K562 (cell line): ENCODE results near the gene SYT3. TPM values are rescaled to one million over a fixed set of nuclear protein-coding genes. Genes with fewer than 3 reads are reported as not detected.
"Not testable (repeated sequence)": the region's sequence is repeated elsewhere in the genome, so short reads cannot be mapped to it uniquely, and the experiment has no call there.

Experiments
- ATAC-seq: fragments of 200-7000 bp; cut with Tn5 transposase; 3 replicates; pipeline ENCODE4 v1.9.1; 2020; ENCODE audit warnings: moderate library complexity
- BruUV-seq: library from RNA; stranded (reverse); fragments of 400-500 nt; replicated peaks from 2 replicates; lab custom pipeline; 2021; lab: Mats Ljungman, UMichigan
- CTCF ChIA-PET: fragments of 300-600 bp; formaldehyde crosslinking; extraction: SDS; loops from one replicate; lab custom pipeline; 2021; ENCODE audit warnings: low intra/inter-chr PET ratio; lab: Yijun Ruan, JAX
- POLR2A ChIA-PET: fragments of 300-600, 350-650 bp; sonication (Branson Sonifier 250); formaldehyde crosslinking; extraction: SDS; loops from one replicate; lab custom pipeline; 2021; ENCODE audit warnings: antibody characterized with exemption, inconsistent platforms; lab: Yijun Ruan, JAX
- DNase-seq, 4 experiments: peaks; one replicate each; pipeline versions ENCODE4 v3.0.0 to v3.0.0-alpha.2; 2011 to 2018; ENCODE audit warnings: low spot score in 3 of 4, mixed read lengths in 3 of 4; ENCODE audit errors: extremely low read depth in 1 of 4
- FAIRE-seq: peaks from 2 replicates; lab custom pipeline; 2011; peaks lifted over from hg19 to GRCh38; lab: Jason Lieb, UNC
- H2AFZ ChIP-seq: 2 replicates; pipeline ENCODE4 v1.6.0; 2011; ENCODE audit warnings: low read depth, low read length, control low read depth, inconsistent platforms
- H3K27ac ChIP-seq: fragments of 200-600 bp; 3 replicates; pipeline ENCODE4 v1.8.0; 2011; ENCODE audit warnings: low read depth, mild to moderate bottlenecking, control low read depth, inconsistent platforms, low read length, moderate library complexity, mixed read lengths; ENCODE audit errors: extremely low read depth
- H3K27me3 ChIP-seq, 2 experiments: fragments of 300-600 bp in 1 of 2; 2 replicates in 1 of 2; 3 replicates in 1 of 2; pipeline versions ENCODE4 v1.6.0 to v1.8.0; 2011; ENCODE audit warnings: inconsistent platforms in 2 of 2, low read length in 2 of 2, mild to moderate bottlenecking in 1 of 2, mixed read lengths in 1 of 2, moderate library complexity in 1 of 2; ENCODE audit not compliant: control insufficient read depth in 2 of 2, insufficient read depth in 2 of 2
- H3K36me3 ChIP-seq: fragments of 300-600 bp; 3 replicates; pipeline ENCODE4 v1.8.0; 2011; ENCODE audit warnings: mild to moderate bottlenecking, low read length, inconsistent platforms; ENCODE audit not compliant: control insufficient read depth, insufficient read depth
- H3K4me1 ChIP-seq, 2 experiments: fragments of 200-600 bp in 1 of 2; replicated peaks in 1 of 2; 2 replicates in 1 of 2; 3 replicates in 1 of 2; pipeline versions ENCODE4 v1.5.1 to v1.8.0; 2011; ENCODE audit warnings: inconsistent platforms in 2 of 2, low read length in 2 of 2, mild to moderate bottlenecking in 1 of 2, mixed read lengths in 1 of 2, moderate library complexity in 1 of 2; ENCODE audit not compliant: control insufficient read depth in 2 of 2, insufficient read depth in 2 of 2
- H3K4me2 ChIP-seq: 2 replicates; pipeline ENCODE4 v1.6.1; 2011; ENCODE audit warnings: low read length, control low read depth, inconsistent platforms, mixed read lengths; ENCODE audit not compliant: insufficient read depth
- H3K4me3 ChIP-seq: fragments of 200-600 bp; sonication (generic), shearing (Covaris generic); 2 replicates; pipeline ENCODE4 v1.5.1; 2016; ENCODE audit warnings: control low read depth, inconsistent platforms
- H3K79me2 ChIP-seq: fragments of 200-600 bp; 3 replicates; pipeline ENCODE4 v1.8.0; 2011; ENCODE audit warnings: low read length, inconsistent platforms; ENCODE audit not compliant: control insufficient read depth, insufficient read depth
- H3K9ac ChIP-seq, 2 experiments: 2 replicates each; pipeline versions ENCODE4 v1.6.0 to v1.6.1; 2011; ENCODE audit warnings: low read depth in 2 of 2, low read length in 2 of 2, control low read depth in 1 of 2, inconsistent platforms in 1 of 2, mild to moderate bottlenecking in 1 of 2, mixed read lengths in 1 of 2; ENCODE audit not compliant: insufficient read depth in 1 of 2
- H3K9me1 ChIP-seq: one replicate; pipeline ENCODE4 v1.6.0; 2011; ENCODE audit warnings: inconsistent platforms, mild to moderate bottlenecking, low read length, moderate library complexity; ENCODE audit not compliant: control insufficient read depth, insufficient read depth
- H3K9me3 ChIP-seq: replicated peaks from 2 replicates; pipeline ENCODE4 v1.5.1; 2011; ENCODE audit warnings: low read depth, low read length, inconsistent platforms; ENCODE audit not compliant: control insufficient read depth, insufficient read depth
- H4K20me1 ChIP-seq: replicated peaks from 2 replicates; pipeline ENCODE4 v1.6.1; 2011; ENCODE audit warnings: low read length, inconsistent platforms, mixed read lengths; ENCODE audit not compliant: control insufficient read depth, insufficient read depth
- CEBPB ChIP-seq: fragments of 450-650 bp; IDR thresholded peaks from 2 replicates; pipeline ENCODE4 v1.6.1; 2016; ENCODE audit warnings: missing genetic modification characterization, missing compliant biosample characterization
- CEBPG ChIP-seq, 3 experiments: fragments of 200-800 bp in 1 of 3; sonication (Bioruptor generic) in 1 of 3; sonication (generic) in 1 of 3; formaldehyde crosslinking in 1 of 3; IDR thresholded peaks in 2 of 3; conservative IDR thresholded peaks in 1 of 3; 2 replicates each; pipeline versions ENCODE4 v1.6.1 to v1.8.0; 2016 to 2022; ENCODE audit warnings: missing compliant biosample characterization in 2 of 3, missing genetic modification characterization in 2 of 3, mild to moderate bottlenecking in 1 of 3, missing genetic modification reagents in 1 of 3
- ZNF512 ChIP-seq: IDR thresholded peaks from 2 replicates; pipeline ENCODE4 v1.6.1; 2016; ENCODE audit warnings: missing genetic modification characterization, missing compliant biosample characterization
- WGBS: fragments of 100-300 bp; shearing (Covaris generic); methylation state at CpG from one replicate; pipeline ENCODE4 v1.1.6; 2016; ENCODE audit warnings: low coverage, mixed read lengths; ENCODE audit not compliant: insufficient coverage; ENCODE audit errors: missing lambda C conversion rate; 5-methylcytosine and 5-hydroxymethylcytosine counted together
- in situ Hi-C: fragments of 300-500 bp; cut with MboI; formaldehyde crosslinking; loops from 4 replicates; pipeline ENCODE4 v1.15.0; 2018; ENCODE audit warnings: inconsistent platforms, mixed read lengths
- intact Hi-C: fragments of 100-400 bp; cut with micrococcal nuclease; formaldehyde crosslinking; loops from 2 replicates; pipeline ENCODE4 v1.14.2; 2022
- polyA plus RNA-seq, 8 experiments: library from polyadenylated mRNA; depleted of rRNA in 4 of 8; stranded (reverse) in 5 of 8; unstranded in 3 of 8; fragments of >200 nt; fragmentation: Nextera tagmentation in 2 of 8; fragmentation: Illumina TruSeq in 1 of 8; extraction: Ambion mirVana in 2 of 8; extraction: Trizol in 1 of 8; gene quantifications; 2 replicates each; pipeline versions ENCODE4 v1.2.1 to v1.2.3, GENCODE V29; 2011 to 2014; ENCODE audit warnings: inconsistent platforms in 1 of 8, missing spikeins in 1 of 8
- total RNA-seq, 7 experiments: library from RNA; depleted of rRNA in 6 of 7; stranded (reverse); fragments of >200 nt in 6 of 7; fragmentation: Illumina TruSeq in 2 of 7; extraction: Trizol in 2 of 7; gene quantifications; 2 replicates each; pipeline versions ENCODE4 v1.2.1 to v1.2.3, GENCODE V29; 2011 to 2021; ENCODE audit warnings: low replicate concordance in 1 of 7

Gene SYT3
- total and polyA plus RNA-seq, 9 of the 15 experiments (the other 6 are each of a cell fraction or from before 2014, with no cell fraction given) = 0.36 to 2.0 (median 0.54) TPM; not detected in 2

GRCh38 chr19:50619184-50619583 lies 20.5 kb downstream of the SYT3 start:
- H2AFZ ChIP-seq, H3K9me1 ChIP-seq, H3K27me3 ChIP-seq, H3K27ac ChIP-seq, intact Hi-C loops, H3K36me3 ChIP-seq, H3K9ac ChIP-seq, BruUV-seq, H3K4me3 ChIP-seq, H3K4me2 ChIP-seq, FAIRE-seq, H4K20me1 ChIP-seq, H3K79me2 ChIP-seq, ATAC-seq, H3K9me3 ChIP-seq, CTCF ChIA-PET, H3K4me1 ChIP-seq, DNase-seq: not testable (repeated sequence)
- in situ Hi-C loops = loop anchor here (5.0 kb wide), 1 partner anchor 542 kb away; no protein-coding TSS in a partner anchor
- POLR2A ChIA-PET = interaction anchor here (0.6 kb wide), 1 partner anchor 258 kb away, joined by 4 read pairs; no protein-coding TSS in a partner anchor
- TF ChIP-seq ZNF512 (tag) = peak; percentile 29; the same call in 1 of the 2 replicates
- 25% methylated on average over 4 of the region's 5 CpGs for WGBS

- H3K9me3 ChIP-seq, H3K9ac ChIP-seq, ATAC-seq, BruUV-seq, CTCF ChIA-PET, H2AFZ ChIP-seq, H3K9me1 ChIP-seq, H3K4me2 ChIP-seq, H3K79me2 ChIP-seq, H3K4me3 ChIP-seq, H3K36me3 ChIP-seq, H3K27ac ChIP-seq, POLR2A ChIA-PET, H3K27me3 ChIP-seq, FAIRE-seq, DNase-seq, H3K4me1 ChIP-seq, H4K20me1 ChIP-seq, intact Hi-C loops: not testable (repeated sequence)
- in situ Hi-C loops = loop anchor here (5.0 kb wide), 1 partner anchor 541 kb away; no protein-coding TSS in a partner anchor
- TF ChIP-seq CEBPB (tag) = peak; percentile 85
- peak; percentile 44; the same call in 1 of the 2 replicates for TF ChIP-seq CEBPG (CRISPR knock-in tag; IDR thresholded peaks at IDR 0.05)
- peak in 1 of 2 experiments; percentile 26; a peak in 1 of 4 replicates for TF ChIP-seq CEBPG (tag; conservative IDR thresholded peaks at IDR 0.05 in 1 of 2, IDR thresholded peaks at IDR 0.05 in 1 of 2)
- WGBS = 44% methylated on average over 4 of the region's 5 CpGs
Observed at GRCh38 chr19:50618379-50618778, 21.3 kb downstream of the SYT3 start.
